ENCODE data around the gene ADCY6. TPM values are rescaled to one million over a fixed set of nuclear protein-coding genes. Genes with fewer than 3 reads are reported as not detected.

The ADCY6 gene
- total RNA-seq, 2 experiments from 2014 or later = not detected

- DNase-seq (no peak), ATAC-seq (ENCODE audit: poor library complexity) (no peak)
- peaks cover 6% of the 10 kb centered on the region for H3K4me1 ChIP-seq (ENCODE audit: insufficient read depth, low read length)
- CTCF ChIA-PET = no interaction called here
- Mint-ChIP-seq H3K9me3 (no peaks in the 10 kb centered on the region), H3K27ac (no peak overlapping the region), H3K4me3 (no peak overlapping the region), H3K4me1 (ENCODE audit: low read depth) (peaks cover 7% of the 10 kb centered on the region), H3K27me3 (no peaks in the 10 kb centered on the region), H3K36me3 (ENCODE audit: low read depth) (no peaks in the 10 kb centered on the region)
- intact Hi-C loops (cut with DNase I, micrococcal nuclease) = no loop called here
- no peaks in the 10 kb centered on the region for H3K27me3 ChIP-seq (ENCODE audit: control insufficient read depth in 1 of 2, insufficient read depth in 2 of 2, low read length in 2 of 2)
- no peak overlapping the region for H3K27ac ChIP-seq (ENCODE audit: low read depth in 1 of 2, low read length in 2 of 2)
- H3K9me3 ChIP-seq (ENCODE audit: control insufficient read depth in 1 of 2, insufficient read depth in 1 of 2, low read length in 2 of 2) = no peaks in the 10 kb centered on the region
- no peak overlapping the region for H3K4me3 ChIP-seq (ENCODE audit: low read length)
- no peaks in the 10 kb centered on the region for H3K36me3 ChIP-seq (ENCODE audit: insufficient read depth, low read length)
- no peak for TF ChIP-seq CTCF (IDR thresholded peaks at IDR 0.05)
- POLR2A ChIA-PET = no interaction called here
Measured at GRCh38 chr12:48768736-48769135, 20.2 kb downstream of the ADCY6 start.

- Histone ChIP-seq H3K9me3 (ENCODE audit: control insufficient read depth in 1 of 2, insufficient read depth in 1 of 2, low read length in 2 of 2) (no peaks in the 10 kb centered on the region), H3K4me1 (ENCODE audit: insufficient read depth, low read length) (peaks cover 6% of the 10 kb centered on the region), H3K36me3 (ENCODE audit: insufficient read depth, low read length) (no peaks in the 10 kb centered on the region), H3K27ac (ENCODE audit: low read depth in 1 of 2, low read length in 2 of 2) (no peak overlapping the region), H3K4me3 (ENCODE audit: low read length) (no peak overlapping the region), H3K27me3 (ENCODE audit: control insufficient read depth in 1 of 2, insufficient read depth in 2 of 2, low read length in 2 of 2) (no peaks in the 10 kb centered on the region)
- no peak overlapping the region for H3K27ac Mint-ChIP-seq
- H3K9me3 Mint-ChIP-seq = no peaks in the 10 kb centered on the region
- no peaks in the 10 kb centered on the region for H3K36me3 Mint-ChIP-seq (ENCODE audit: low read depth)
- no peak for DNase-seq
- H3K4me3 Mint-ChIP-seq = no peak overlapping the region
- no peak for TF ChIP-seq CTCF (IDR thresholded peaks at IDR 0.05)
- ChIA-PET CTCF (interaction anchor here (1.2 kb wide), 1 partner anchor 15 kb away, joined by 3 read pairs; no protein-coding TSS in a partner anchor), POLR2A (no interaction called here)
- H3K4me1 Mint-ChIP-seq (ENCODE audit: low read depth) = peaks cover 7% of the 10 kb centered on the region
- ATAC-seq (ENCODE audit: poor library complexity) = no peak
- intact Hi-C loops (cut with DNase I, micrococcal nuclease) = no loop called here
- H3K27me3 Mint-ChIP-seq = no peaks in the 10 kb centered on the region
Measured at GRCh38 chr12:48768147-48768546, 20.7 kb downstream of the ADCY6 start.

- ATAC-seq (ENCODE audit: poor library complexity) (no peak), DNase-seq (no peak)
- POLR2A ChIA-PET = no interaction called here
- Mint-ChIP-seq H3K27ac (no peak overlapping the region), H3K4me1 (ENCODE audit: low read depth) (peaks cover 7% of the 10 kb centered on the region), H3K4me3 (no peak overlapping the region), H3K27me3 (no peaks in the 10 kb centered on the region), H3K36me3 (ENCODE audit: low read depth) (no peaks in the 10 kb centered on the region), H3K9me3 (no peaks in the 10 kb centered on the region)
- H3K4me1 ChIP-seq (ENCODE audit: insufficient read depth, low read length) = peaks cover 6% of the 10 kb centered on the region
- no peaks in the 10 kb centered on the region for H3K9me3 ChIP-seq (ENCODE audit: control insufficient read depth in 1 of 2, insufficient read depth in 1 of 2, low read length in 2 of 2)
- H3K4me3 ChIP-seq (ENCODE audit: low read length) = no peak overlapping the region
- no peak overlapping the region for H3K27ac ChIP-seq (ENCODE audit: low read depth in 1 of 2, low read length in 2 of 2)
- H3K36me3 ChIP-seq (ENCODE audit: insufficient read depth, low read length) = no peaks in the 10 kb centered on the region
- H3K27me3 ChIP-seq (ENCODE audit: control insufficient read depth in 1 of 2, insufficient read depth in 2 of 2, low read length in 2 of 2) = no peaks in the 10 kb centered on the region
- TF ChIP-seq CTCF (IDR thresholded peaks at IDR 0.05) = no peak
- CTCF ChIA-PET = interaction anchor here (1.2 kb wide), 1 partner anchor 14 kb away, joined by 3 read pairs; no protein-coding TSS in a partner anchor
- intact Hi-C loops (cut with DNase I, micrococcal nuclease) = no loop called here
Measured at GRCh38 chr12:48767521-48767920, 21.4 kb downstream of the ADCY6 start.

All from CD4-positive, alpha-beta T cell (primary cell).